GM18498 (cell line): ENCODE data around the gene RORC.
"Not testable (repeated sequence)": the region's sequence is repeated elsewhere in the genome, so short reads cannot be mapped to it uniquely, and the experiment has no call there.

Experiments used
- ATAC-seq: cut with Tn5 transposase; IDR thresholded peaks from one replicate; pipeline ENCODE4 v1.9.1; 2021; ENCODE audit warnings: mild to moderate bottlenecking, moderate library complexity; ENCODE audit not compliant: unreplicated experiment

The RORC gene

GRCh38 chr1:151831605-151832004, at the start of gene RORC:
Gene RORC, minus strand, starts transcription at chr1:151831802. Its CDS starts 38 bp downstream, at chr1:151831764.
- ATAC-seq: no peak

GRCh38 chr1:151875419-151876097, 44.0 kb upstream of the RORC start:
- ATAC-seq: no peak

GRCh38 chr1:151872776-151873175, 41.2 kb upstream of the RORC start:
- ATAC-seq: not testable (repeated sequence)

- ATAC-seq: no peak
These were observed 39.9 kb upstream of the RORC start for GRCh38 chr1:151871284-151872030.

GRCh38 chr1:151868486-151868885, 36.9 kb upstream of the RORC start:
- no peak for ATAC-seq

- ATAC-seq: no peak
These were observed 36.3 kb upstream of the RORC start for GRCh38 chr1:151867765-151868411.

- no peak for ATAC-seq
These were observed 35.7 kb upstream of the RORC start for GRCh38 chr1:151867321-151867720.

GRCh38 chr1:151864411-151864810, 32.8 kb upstream of the RORC start:
- no peak for ATAC-seq

GRCh38 chr1:151862604-151863003, 31.0 kb upstream of the RORC start:
- no peak for ATAC-seq

- no peak for ATAC-seq
These were observed 29.0 kb upstream of the RORC start for GRCh38 chr1:151860504-151861187.

GRCh38 chr1:151859891-151860293, 28.3 kb upstream of the RORC start:
- ATAC-seq: no peak

- ATAC-seq: no peak
These were observed 27.5 kb upstream of the RORC start for GRCh38 chr1:151858886-151859665.

- ATAC-seq: no peak
These were observed 26.6 kb upstream of the RORC start for GRCh38 chr1:151858030-151858746.

GRCh38 chr1:151855933-151856332, 24.3 kb upstream of the RORC start:
- ATAC-seq: no peak

GRCh38 chr1:151855516-151855915, 23.9 kb upstream of the RORC start:
- ATAC-seq: not testable (repeated sequence)

GRCh38 chr1:151854658-151855057, 23.1 kb upstream of the RORC start:
- no peak for ATAC-seq

- no peak for ATAC-seq
These were observed 21.9 kb upstream of the RORC start, which contains the start of gene THEM5 for GRCh38 chr1:151853411-151853943. Gene THEM5, minus strand, starts transcription at chr1:151853712. Its CDS starts 147 bp downstream, at chr1:151853565.

- no peak for ATAC-seq
These were observed 21.1 kb upstream of the RORC start for GRCh38 chr1:151852733-151853132.

- no peak for ATAC-seq
These were observed 20.3 kb upstream of the RORC start for GRCh38 chr1:151851886-151852285.
